COLO829 (cell line): ENCODE measurements around the gene GSTT4.
"Not testable (repeated sequence)": the region's sequence is repeated elsewhere in the genome, so short reads cannot be mapped to it uniquely, and the experiment has no call there.

Experiments
- DNase-seq: peaks from one replicate; pipeline ENCODE4 v3.0.0; 2012; ENCODE audit warnings: low spot score

The GSTT4 gene

GRCh38 chr22:23952794-23953405 lies 52.4 kb downstream of the GSTT4 start:
- not testable (repeated sequence) for DNase-seq

- not testable (repeated sequence) for DNase-seq
Measured at GRCh38 chr22:23951383-23951782, 53.9 kb downstream of the GSTT4 start.

GRCh38 chr22:23949764-23950163 lies 55.5 kb downstream of the GSTT4 start:
- not testable (repeated sequence) for DNase-seq
